Activated CD8-positive, alpha-beta memory T cell treated with anti-CD3 and anti-CD28 coated beads, Interleukin-2, amount 50 U/mL, for 1 hour (primary cell): ENCODE measurements around the gene RASGEF1C.

Experiments
- DNase-seq: peaks from one replicate; pipeline ENCODE4 v3.0.0-alpha.2; 2020; ENCODE audit errors: extremely low read depth

Gene RASGEF1C

GRCh38 chr5:180081481-180081880 is 127.5 kb downstream of the RASGEF1C start:
- no peak for DNase-seq

GRCh38 chr5:180080486-180081280 is 128.3 kb downstream of the RASGEF1C start:
- DNase-seq: no peak

GRCh38 chr5:180079702-180080466 is 129.1 kb downstream of the RASGEF1C start:
- DNase-seq: no peak

GRCh38 chr5:180078348-180078747 is 130.7 kb downstream of the RASGEF1C start:
- DNase-seq: no peak

DNA sequence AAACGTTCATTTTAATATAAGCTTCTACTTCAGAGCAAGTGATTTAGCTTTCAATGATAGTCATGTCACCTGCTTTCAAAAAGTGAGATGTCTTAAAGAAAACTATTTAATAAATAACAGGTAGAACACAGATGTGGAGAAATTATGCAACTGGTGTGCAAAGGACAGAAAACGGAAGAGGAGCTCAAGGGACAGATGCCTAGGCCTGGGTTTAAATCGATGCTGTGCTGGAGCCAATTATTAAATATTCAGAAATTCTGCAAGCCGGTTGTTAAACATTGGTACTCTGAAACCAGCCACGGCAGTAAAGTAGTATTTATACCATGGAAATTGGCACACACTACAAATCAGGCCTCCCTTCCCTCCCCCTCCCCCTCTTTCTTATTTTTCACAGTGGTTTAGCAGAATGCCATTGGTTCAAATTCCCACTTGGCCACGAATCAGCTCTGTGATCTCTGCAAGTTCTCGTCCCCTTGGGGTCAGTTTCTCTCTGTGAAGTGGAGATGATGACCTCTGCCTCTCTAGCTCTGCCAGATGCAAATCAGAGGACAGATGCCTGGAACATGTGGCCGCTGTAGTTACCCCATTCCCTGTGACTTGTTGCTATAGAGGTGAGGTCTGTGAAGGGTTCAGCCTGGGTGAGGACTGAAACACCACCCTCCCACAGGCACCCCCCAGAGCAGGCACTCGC is 131.3 kb downstream of the RASGEF1C start:
- DNase-seq: no peak

DNA sequence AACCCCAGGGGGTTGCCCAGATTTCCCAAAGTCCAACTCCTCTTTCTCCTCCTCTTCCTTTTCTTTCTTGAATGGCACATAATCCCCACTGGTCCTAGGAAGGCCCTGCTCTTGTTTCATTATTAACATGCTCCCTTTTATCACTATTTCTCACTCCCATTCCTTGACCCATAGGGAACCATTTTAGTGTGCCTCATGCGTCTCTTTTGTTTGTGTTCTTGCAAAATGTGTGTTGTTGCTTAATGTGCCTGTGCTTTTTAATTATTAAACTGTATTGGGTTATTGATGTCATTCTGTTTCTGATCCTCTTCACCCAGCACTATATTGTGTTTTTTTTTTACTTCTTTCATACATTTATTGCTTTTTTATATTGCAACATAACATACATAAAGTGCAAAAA is 133.3 kb downstream of the RASGEF1C start:
- no peak for DNase-seq

GRCh38 chr5:180074462-180074861 is 134.5 kb downstream of the RASGEF1C start:
- no peak for DNase-seq

DNA sequence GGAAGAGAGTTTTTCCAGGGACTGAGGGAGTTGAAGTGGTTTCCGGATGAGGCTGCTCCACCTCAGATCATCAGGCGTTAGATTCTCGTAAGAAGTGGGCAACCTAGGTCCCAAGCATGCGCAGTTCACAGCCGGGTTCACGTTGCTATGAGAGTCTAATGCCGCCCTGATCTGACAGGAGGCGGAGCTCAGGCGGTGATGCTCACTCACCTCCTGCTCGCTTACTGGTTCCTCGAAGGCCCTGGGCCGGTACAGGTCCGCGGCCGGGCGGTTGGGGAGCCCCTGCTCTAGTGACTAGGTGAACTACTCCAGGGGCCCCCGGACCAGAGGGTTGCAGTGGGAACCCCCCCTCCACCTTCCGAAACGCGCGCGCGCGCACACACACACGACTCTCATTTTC is 136.5 kb downstream of the RASGEF1C start:
- DNase-seq: no peak

DNA sequence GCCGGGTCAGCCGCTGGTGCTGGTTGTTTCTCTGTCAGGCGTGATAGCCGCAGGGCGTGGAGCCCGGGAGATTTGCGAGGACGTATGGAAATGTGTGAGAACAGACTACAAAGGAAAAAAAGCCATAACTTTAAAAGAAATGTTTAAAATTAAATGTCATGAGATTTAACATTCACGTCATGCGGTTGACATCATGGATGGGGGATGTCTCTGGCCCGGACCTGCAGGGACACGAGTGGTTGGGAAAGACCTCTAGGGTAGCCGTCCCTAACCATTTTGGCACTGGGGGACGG is 136.8 kb downstream of the RASGEF1C start:
- DNase-seq: no peak

DNA sequence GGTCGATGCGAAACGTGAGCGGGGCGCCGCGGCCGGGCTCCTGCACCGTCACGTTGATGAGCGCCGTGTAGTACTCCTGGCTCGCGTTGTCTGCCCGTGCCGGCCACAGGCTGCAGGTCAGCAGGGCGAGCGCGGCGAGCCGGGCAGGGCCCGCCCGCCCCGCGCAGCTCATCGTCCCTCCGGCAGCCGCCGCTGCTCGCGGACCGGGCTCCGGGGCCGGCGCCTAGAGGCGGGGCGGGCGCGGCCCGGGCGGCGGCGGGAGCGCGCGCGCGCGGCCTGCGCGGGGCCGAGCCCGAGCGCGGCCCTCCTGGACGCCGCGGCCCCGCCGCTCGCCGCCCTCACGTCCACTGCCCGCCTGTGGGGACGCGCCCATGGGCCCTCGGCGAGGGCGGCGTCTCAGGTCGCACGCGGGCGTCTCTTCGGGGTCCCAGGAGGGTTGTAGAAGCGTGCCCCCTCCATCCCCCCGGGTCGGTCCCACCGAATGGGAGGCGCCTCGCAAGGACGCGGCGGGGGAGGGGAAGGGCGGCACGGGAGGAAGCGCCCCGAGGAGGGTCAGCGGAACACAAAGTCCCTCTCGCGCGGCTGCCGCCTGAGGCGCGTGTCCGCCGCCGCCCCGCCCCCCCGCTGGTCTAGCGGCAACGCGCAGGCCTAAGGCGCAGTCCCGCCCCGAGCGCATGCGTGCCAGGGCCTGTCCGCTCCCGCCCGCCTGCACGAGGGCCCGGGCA is 137.3 kb downstream of the RASGEF1C start, which contains the start of gene RNF130:
RNF130 (minus strand) TSS at position 229 of the 725 bp plus-strand sequence; CDS start at position 172, 57 bp downstream.
- DNase-seq: peak; percentile 53

GRCh38 chr5:180070756-180071530 is 138.1 kb downstream of the RASGEF1C start:
- no peak for DNase-seq

DNA sequence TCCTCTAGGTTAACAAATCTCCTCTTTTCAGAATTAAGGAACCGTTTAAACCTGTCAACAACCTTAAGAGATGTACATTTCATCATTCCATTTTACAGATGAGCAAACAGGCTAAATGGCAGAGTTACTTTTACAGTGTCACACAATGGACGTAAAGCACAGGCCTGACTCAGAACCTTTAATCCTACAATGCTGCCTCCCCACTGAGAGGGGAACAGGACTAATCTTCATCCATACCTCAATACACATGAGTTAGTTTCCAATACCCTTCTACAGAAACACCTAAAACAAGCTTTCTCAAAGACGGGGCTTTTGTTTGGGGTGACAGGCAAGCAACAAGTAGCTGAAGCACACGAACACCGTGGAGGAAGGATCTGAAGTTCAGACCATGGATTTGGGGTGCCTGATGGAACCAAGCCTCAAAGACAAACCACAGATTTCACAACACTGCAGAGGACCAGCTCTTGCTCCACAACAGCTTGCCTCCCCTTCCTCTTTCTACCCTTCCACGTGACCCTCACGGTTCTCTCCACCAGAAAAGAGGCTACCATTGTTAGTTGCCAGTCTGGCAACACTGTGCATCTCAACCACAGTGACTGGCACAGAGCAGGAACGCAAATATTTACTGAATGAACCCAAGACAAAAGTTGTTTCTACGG is 139.3 kb downstream of the RASGEF1C start:
- no peak for DNase-seq

GRCh38 chr5:180068519-180069090 is 140.4 kb downstream of the RASGEF1C start:
- DNase-seq: no peak

DNA sequence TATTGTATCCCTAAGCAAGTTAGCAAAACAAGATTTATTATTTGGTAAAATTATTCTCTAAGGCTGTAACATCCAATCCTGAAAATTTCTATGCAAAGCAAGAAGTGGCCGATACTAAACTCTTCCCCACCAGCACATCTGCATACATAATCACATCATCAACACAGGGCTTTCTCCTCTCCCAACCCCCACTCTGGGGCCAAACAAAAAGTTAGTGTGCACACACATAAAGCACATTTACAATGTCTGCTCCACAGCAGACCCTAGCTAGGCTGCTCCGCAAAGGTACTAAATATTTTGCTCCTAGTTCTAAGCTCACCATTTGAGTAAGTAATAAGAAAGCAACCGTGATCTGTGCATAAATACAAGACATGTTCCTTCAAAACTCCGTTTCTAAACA is 141.0 kb downstream of the RASGEF1C start:
- DNase-seq: no peak

DNA sequence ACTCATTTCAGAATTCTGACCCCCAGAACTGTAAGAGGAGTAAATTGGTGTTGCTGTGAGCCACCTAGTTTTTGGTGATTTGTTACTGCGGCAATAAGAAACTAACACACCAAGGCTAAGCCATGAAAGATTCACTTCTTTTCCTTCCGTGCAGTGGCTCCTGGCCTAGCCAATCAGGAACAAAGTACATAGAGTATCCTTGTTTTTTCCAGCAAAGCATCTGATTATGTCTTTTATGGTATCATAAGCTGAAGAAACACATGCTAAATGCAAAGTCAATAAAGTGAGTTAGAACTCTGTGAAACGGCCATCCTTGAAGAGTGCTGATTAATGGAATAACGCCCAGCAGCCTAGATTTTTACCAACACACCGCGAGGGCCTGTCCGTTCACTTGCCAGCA is 148.8 kb downstream of the RASGEF1C start:
- DNase-seq: no peak

DNA sequence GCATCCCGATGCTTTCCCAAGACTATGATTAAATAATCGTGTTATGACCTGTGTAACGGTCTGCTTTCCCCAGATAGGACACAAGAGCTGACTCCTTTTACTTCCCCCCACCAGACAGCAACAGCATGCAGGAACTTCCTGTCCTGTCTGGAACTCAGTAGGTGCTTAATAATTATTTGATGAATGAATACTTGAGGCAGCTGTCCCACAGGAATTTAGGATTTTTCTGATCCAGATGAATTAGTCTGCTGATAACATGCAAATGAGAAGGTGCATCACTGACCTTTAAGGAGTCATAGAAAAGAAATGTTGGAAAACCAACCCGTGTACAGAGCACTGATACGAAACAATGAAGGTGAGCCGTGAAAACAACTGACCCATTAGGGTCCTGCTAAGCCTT is 149.7 kb downstream of the RASGEF1C start:
- DNase-seq: no peak

DNA sequence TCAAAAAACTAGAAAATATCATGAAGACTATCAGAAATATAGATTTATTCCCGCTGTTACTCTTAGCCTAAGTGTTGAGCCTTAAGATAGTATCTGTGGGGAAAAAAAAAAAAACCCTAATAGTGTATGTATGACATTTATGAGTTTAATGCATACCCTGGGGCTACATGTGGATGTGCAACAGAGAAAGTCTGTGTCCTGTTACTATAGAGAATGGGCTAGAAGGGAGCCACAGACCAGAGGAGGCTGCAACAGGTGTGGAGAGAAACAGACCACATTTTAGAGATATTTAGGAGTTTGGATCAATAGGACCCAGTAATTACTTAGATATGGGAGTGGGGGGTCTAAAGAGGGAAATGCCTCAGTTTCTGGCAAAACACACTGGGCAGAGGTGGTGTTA is 152.9 kb downstream of the RASGEF1C start:
- no peak for DNase-seq

- DNase-seq: no peak
These were observed 154.8 kb downstream of the RASGEF1C start for GRCh38 chr5:180054226-180054625.

DNA sequence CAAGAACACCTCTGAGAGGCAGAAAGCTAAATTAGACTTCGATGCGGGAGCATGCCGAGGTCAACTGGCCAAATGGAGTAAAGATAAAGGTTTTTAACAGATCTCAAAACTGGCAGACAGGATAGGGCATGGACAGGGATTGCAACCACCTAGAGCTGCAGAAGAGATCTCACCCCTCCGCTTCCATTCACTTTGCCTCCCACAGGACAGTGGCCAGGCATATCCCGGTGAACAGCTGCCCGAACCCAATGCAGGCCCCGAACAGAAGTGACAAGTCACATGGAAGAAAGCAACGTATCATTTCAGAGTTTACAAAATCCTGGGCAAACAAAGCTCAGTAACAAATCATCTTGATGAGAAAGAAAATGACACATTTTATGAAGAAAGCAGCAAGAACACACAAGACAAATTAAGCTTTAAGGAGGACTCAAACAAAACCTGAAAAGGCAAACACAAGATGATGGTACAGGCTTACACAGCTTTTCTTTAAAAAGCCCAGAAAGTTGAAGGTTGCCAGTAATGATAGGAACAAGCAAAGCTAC is 155.9 kb downstream of the RASGEF1C start:
- DNase-seq: no peak

DNA sequence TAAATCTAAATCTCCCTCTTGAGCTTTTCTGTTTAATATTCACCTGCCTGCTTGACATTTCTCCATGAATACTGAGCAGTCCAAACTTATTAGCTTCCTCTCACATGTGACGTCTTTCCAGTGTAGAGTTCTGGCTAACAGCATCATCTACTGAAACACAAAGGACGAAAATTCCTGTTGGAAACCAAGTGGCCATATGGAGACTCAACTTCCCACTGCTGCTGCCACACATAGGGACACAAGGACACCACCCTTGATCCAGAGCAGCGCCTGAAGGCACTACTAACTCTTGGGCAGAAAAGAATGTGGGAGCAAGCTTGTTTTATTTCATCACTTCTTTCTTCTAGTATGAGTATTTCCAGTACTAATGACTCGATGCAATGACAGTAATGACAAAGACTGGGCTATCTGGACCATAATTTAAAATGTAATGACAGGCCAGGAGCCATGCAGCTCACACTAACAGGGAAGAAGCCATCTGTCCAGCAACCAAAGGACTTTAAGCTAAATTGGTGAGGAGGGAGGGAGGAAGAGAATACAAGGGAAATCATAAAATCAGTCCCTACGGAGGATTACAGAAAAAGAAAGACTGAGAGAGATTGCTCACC is 156.7 kb downstream of the RASGEF1C start:
- DNase-seq: no peak
